AG04449 (cell line): ENCODE measurements around the gene RAB11FIP4.

Source experiments
- CTCF ChIA-PET: fragments of 350-600 bp; formaldehyde crosslinking; extraction: SDS; loops from one replicate; lab custom pipeline; 2021; ENCODE audit warnings: antibody characterized with exemption; lab: Yijun Ruan, JAX
- POLR2A ChIA-PET: fragments of 400-600, 350-600 bp; formaldehyde crosslinking; extraction: SDS; loops from one replicate; lab custom pipeline; 2020; ENCODE audit warnings: antibody characterized with exemption, inconsistent platforms; lab: Yijun Ruan, JAX
- DNase-seq: peaks from one replicate; pipeline ENCODE4 v3.0.0-alpha.2; 2010; ENCODE audit warnings: low read depth, low spot score
- H3K4me3 ChIP-seq: 2 replicates; pipeline ENCODE4 v1.5.1; 2011; ENCODE audit warnings: low read depth, mild to moderate bottlenecking, control low read depth, low read length
- CTCF ChIP-seq: IDR thresholded peaks from one replicate; pipeline ENCODE4 v1.5.1; 2011; ENCODE audit warnings: mild to moderate bottlenecking, moderate library complexity, low read length, control low read depth, inconsistent platforms; ENCODE audit not compliant: insufficient read depth; ENCODE audit errors: missing control alignments

RAB11FIP4 gene

GRCh38 chr17:31453896-31454295, 62.4 kb downstream of the RAB11FIP4 start:
- no peak overlapping the region for H3K4me3 ChIP-seq
- ChIA-PET POLR2A (no interaction called here), CTCF (no interaction called here)
- DNase-seq, result no peak
- no peak for TF ChIP-seq CTCF

- no peak for DNase-seq
- ChIA-PET POLR2A (no interaction called here), CTCF (interaction anchor here (1.0 to 1.1 kb wide), 2 partner anchors 10 to 19 kb away, joined by 3 read pairs; no protein-coding TSS in a partner anchor)
- H3K4me3 ChIP-seq, result no peak overlapping the region
- no peak for TF ChIP-seq CTCF
Measured at GRCh38 chr17:31456814-31457213, 65.3 kb downstream of the RAB11FIP4 start.

DNA sequence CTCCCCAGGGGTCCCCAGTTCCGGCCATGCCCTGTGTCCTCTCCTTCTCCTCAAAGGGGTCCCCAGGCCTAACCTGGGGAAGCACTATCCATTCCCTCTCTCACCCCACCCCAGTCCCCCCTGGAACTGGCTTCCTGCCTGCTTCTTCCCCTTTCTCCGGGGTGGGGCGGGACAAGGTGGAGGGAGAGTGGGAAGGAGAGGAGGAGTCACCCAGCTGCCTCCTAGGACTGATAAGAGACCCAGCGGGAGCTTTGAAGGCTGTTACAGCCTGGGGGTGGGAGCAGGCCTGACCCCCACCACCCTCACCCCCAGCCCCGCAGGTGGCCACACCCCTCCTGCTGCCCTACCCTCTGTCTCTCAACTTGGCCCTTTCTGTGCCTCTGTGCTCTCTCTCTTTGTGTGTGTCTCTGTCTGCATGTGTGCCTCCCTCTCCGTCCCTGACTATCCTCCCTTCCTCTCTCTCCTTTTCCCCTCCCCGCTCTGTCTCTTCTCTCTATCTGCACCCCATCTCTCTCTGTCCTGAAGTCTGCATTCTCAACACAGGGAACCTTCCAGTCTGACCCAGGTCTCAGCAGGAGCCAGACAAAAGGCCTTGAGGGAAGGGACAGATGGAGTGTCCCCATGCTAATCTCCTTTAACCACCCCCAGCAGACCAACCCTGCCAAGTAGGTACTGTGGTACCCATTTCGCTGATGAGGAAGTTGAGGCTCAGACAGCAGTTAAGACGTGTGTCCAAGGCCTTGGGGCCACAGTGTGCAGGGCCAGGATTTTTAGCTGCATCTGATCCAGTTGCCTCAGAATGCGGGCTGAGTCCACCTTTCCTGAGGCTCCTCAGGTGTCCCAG, 66.1 kb downstream of the RAB11FIP4 start:
- ChIA-PET POLR2A (no interaction called here), CTCF (interaction anchor here (1.0 to 1.1 kb wide), 3 partner anchors 9 to 20 kb away, joined by 3 read pairs; no protein-coding TSS in a partner anchor)
- no peak for DNase-seq
- no peak overlapping the region for H3K4me3 ChIP-seq
- TF ChIP-seq CTCF, result no peak

GRCh38 chr17:31458829-31459228, 67.4 kb downstream of the RAB11FIP4 start:
- H3K4me3 ChIP-seq, result no peak overlapping the region
- CTCF ChIA-PET, result no interaction called here
- no peak for TF ChIP-seq CTCF
- DNase-seq, result no peak
- POLR2A ChIA-PET, result no interaction called here

- no peak for DNase-seq
- ChIA-PET POLR2A (no interaction called here), CTCF (no interaction called here)
- no peak for TF ChIP-seq CTCF
- H3K4me3 ChIP-seq, result no peak overlapping the region
Measured at GRCh38 chr17:31459716-31460115, 68.2 kb downstream of the RAB11FIP4 start.

DNA sequence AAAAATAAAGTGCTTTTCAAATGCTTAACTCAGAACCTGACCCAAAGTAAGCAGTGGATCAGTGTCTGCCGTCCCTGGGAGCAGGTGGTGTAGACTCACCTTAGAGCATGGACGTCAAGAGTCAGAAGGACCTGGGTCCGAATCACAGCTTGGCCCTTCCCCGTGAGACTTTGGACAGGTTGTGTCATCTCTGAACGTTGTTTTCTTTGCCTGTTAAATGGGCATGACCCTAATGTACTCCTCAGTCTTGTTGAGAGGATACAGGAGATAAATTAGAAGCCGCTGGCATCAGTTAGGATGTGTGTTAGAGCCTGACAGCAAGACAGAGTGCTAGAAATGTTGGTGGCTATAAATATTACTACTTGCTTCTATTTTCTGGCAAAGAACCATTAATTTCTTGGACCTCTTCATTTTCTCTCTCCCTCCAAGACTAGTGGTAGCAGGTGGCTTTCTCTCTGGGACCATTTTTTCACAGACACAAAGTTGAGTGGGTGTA, 68.8 kb downstream of the RAB11FIP4 start:
- no peak overlapping the region for H3K4me3 ChIP-seq
- TF ChIP-seq CTCF, result no peak
- ChIA-PET CTCF (no interaction called here), POLR2A (no interaction called here)
- no peak for DNase-seq
